GM21576 (cell line): Measurements from ENCODE around the gene UGT2B11.
"Not testable (repeated sequence)": the region's sequence is repeated elsewhere in the genome, so short reads cannot be mapped to it uniquely, and the experiment has no call there.

Experiments
- ATAC-seq: cut with Tn5 transposase; IDR thresholded peaks from one replicate; pipeline ENCODE4 v1.9.1; 2021; ENCODE audit warnings: mild to moderate bottlenecking, moderate library complexity; ENCODE audit not compliant: unreplicated experiment

The UGT2B11 gene

GRCh38 chr4:69170233-69171134 is 44.1 kb downstream of the UGT2B11 start:
- peak; percentile 80 for ATAC-seq

- ATAC-seq, result not testable (repeated sequence)
Observed at GRCh38 chr4:69169171-69169570, 45.4 kb downstream of the UGT2B11 start.

- no peak for ATAC-seq
Observed at GRCh38 chr4:69167300-69167699, 47.2 kb downstream of the UGT2B11 start.

GRCh38 chr4:69166376-69166775 is 48.2 kb downstream of the UGT2B11 start:
- ATAC-seq, result not testable (repeated sequence)

GRCh38 chr4:69165707-69166106 is 48.8 kb downstream of the UGT2B11 start:
- ATAC-seq, result not testable (repeated sequence)

- ATAC-seq, result no peak
Observed at GRCh38 chr4:69156913-69157312, 57.6 kb downstream of the UGT2B11 start.

GRCh38 chr4:69154021-69154420 is 60.5 kb downstream of the UGT2B11 start:
- ATAC-seq, result no peak
